ENCODE results near the gene GPALPP1.

- no peak for TF ChIP-seq CTCF (IDR thresholded peaks at IDR 0.05)
- no peak for TF ChIP-seq POLR2A (IDR thresholded peaks at IDR 0.05)
- no peak for TF ChIP-seq POLR2AphosphoS5 (IDR thresholded peaks at IDR 0.05)
Observed at GRCh38 chr13:45068036-45069001, 79.0 kb downstream of the GPALPP1 start.

All from prostate gland (tissue), 2 donors.